ENCODE measurements around the gene PRKAG2. TPM values are rescaled to one million over a fixed set of nuclear protein-coding genes. Genes with fewer than 3 reads are reported as not detected.

PRKAG2 gene
- total RNA-seq, 3 donors from 2014 or later, result 32.3 to 56.6 (median 34.4) TPM

- no peaks in the 10 kb centered on the region for H3K36me3 ChIP-seq
- no peaks in the 10 kb centered on the region for H3K4me1 ChIP-seq
- H3K4me3 ChIP-seq, result no peak overlapping the region
- H3K9me3 ChIP-seq, result no peaks in the 10 kb centered on the region
- no peak overlapping the region for H3K27ac ChIP-seq
- no peak for DNase-seq (ENCODE audit: low spot score in 2 of 2)
- no peaks in the 10 kb centered on the region for H3K27me3 ChIP-seq
- TF ChIP-seq, protein P1, sequence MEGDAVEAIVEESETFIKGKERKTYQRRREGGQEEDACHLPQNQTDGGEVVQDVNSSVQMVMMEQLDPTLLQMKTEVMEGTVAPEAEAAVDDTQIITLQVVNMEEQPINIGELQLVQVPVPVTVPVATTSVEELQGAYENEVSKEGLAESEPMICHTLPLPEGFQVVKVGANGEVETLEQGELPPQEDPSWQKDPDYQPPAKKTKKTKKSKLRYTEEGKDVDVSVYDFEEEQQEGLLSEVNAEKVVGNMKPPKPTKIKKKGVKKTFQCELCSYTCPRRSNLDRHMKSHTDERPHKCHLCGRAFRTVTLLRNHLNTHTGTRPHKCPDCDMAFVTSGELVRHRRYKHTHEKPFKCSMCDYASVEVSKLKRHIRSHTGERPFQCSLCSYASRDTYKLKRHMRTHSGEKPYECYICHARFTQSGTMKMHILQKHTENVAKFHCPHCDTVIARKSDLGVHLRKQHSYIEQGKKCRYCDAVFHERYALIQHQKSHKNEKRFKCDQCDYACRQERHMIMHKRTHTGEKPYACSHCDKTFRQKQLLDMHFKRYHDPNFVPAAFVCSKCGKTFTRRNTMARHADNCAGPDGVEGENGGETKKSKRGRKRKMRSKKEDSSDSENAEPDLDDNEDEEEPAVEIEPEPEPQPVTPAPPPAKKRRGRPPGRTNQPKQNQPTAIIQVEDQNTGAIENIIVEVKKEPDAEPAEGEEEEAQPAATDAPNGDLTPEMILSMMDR (IDR thresholded peaks at IDR 0.05), result no peak
- TF ChIP-seq POLR2AphosphoS5 (IDR thresholded peaks at IDR 0.05), result no peak
- TF ChIP-seq POLR2A (IDR thresholded peaks at IDR 0.05), result no peak
- intact Hi-C loops (cut with DNase I; ENCODE audit: low total_unique reads), result no loop called here
These were observed 42.5 kb downstream of the PRKAG2 start for GRCh38 chr7:151834271-151835035.

GRCh38 chr7:151833691-151834090 lies 43.2 kb downstream of the PRKAG2 start:
- TF ChIP-seq POLR2A (IDR thresholded peaks at IDR 0.05), result no peak
- TF ChIP-seq, protein P1 (IDR thresholded peaks at IDR 0.05), result no peak
- no peak for TF ChIP-seq POLR2AphosphoS5 (IDR thresholded peaks at IDR 0.05)
- Histone ChIP-seq H3K36me3 (no peaks in the 10 kb centered on the region), H3K4me3 (no peak overlapping the region), H3K27ac (no peak overlapping the region), H3K9me3 (no peaks in the 10 kb centered on the region), H3K4me1 (no peaks in the 10 kb centered on the region), H3K27me3 (no peaks in the 10 kb centered on the region)
- intact Hi-C loops (cut with DNase I; ENCODE audit: low total_unique reads), result no loop called here
- DNase-seq (ENCODE audit: low spot score in 2 of 2), result no peak

- TF ChIP-seq POLR2A (IDR thresholded peaks at IDR 0.05) (no peak), POLR2AphosphoS5 (IDR thresholded peaks at IDR 0.05) (no peak)
- TF ChIP-seq, protein P1 (IDR thresholded peaks at IDR 0.05), result no peak
- Histone ChIP-seq H3K27ac (no peak overlapping the region), H3K36me3 (no peaks in the 10 kb centered on the region), H3K4me1 (no peaks in the 10 kb centered on the region), H3K4me3 (no peak overlapping the region), H3K9me3 (no peaks in the 10 kb centered on the region), H3K27me3 (no peaks in the 10 kb centered on the region)
- intact Hi-C loops (cut with DNase I; ENCODE audit: low total_unique reads), result no loop called here
- DNase-seq (ENCODE audit: low spot score in 2 of 2), result no peak
These were observed 43.7 kb downstream of the PRKAG2 start for GRCh38 chr7:151833213-151833651.

- Histone ChIP-seq H3K9me3 (no peaks in the 10 kb centered on the region), H3K27me3 (no peaks in the 10 kb centered on the region), H3K4me1 (no peaks in the 10 kb centered on the region), H3K27ac (no peak overlapping the region), H3K36me3 (no peaks in the 10 kb centered on the region), H3K4me3 (no peak overlapping the region)
- no peak for DNase-seq (ENCODE audit: low spot score in 2 of 2)
- intact Hi-C loops (cut with DNase I; ENCODE audit: low total_unique reads), result no loop called here
- no peak for TF ChIP-seq POLR2A (IDR thresholded peaks at IDR 0.05)
- TF ChIP-seq, protein P1 (IDR thresholded peaks at IDR 0.05), result no peak
- no peak for TF ChIP-seq POLR2AphosphoS5 (IDR thresholded peaks at IDR 0.05)
These were observed 44.3 kb downstream of the PRKAG2 start for GRCh38 chr7:151832656-151833055.

DNA sequence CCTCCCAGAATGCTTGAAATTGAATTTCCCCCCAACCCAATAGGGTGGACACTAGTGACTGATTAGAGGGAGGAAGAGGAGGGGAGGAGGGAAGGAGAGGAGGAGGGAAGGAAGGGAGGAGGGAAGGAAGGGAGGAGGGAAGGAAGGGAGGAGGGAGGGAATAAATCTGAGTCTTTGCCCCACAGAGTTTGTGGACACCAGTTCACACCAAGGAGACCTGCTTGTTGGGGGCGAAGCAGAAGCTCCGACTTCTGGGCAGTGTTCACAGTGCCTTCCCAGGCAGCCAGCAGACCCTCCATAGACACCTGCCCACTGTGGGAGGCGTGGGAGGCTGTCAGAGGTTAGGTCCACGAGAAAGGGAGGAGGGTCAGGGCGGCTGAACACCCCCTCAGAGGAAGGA lies 44.8 kb downstream of the PRKAG2 start:
- Histone ChIP-seq H3K36me3 (no peaks in the 10 kb centered on the region), H3K4me1 (no peaks in the 10 kb centered on the region), H3K27ac (no peak overlapping the region), H3K4me3 (no peak overlapping the region), H3K9me3 (no peaks in the 10 kb centered on the region), H3K27me3 (no peaks in the 10 kb centered on the region)
- DNase-seq (ENCODE audit: low spot score in 2 of 2), result no peak
- TF ChIP-seq POLR2AphosphoS5 (IDR thresholded peaks at IDR 0.05) (no peak), POLR2A (IDR thresholded peaks at IDR 0.05) (no peak)
- TF ChIP-seq, protein P1 (IDR thresholded peaks at IDR 0.05), result no peak
- intact Hi-C loops (cut with DNase I; ENCODE audit: low total_unique reads), result no loop called here

All from breast epithelium (tissue), 4 donors.